Thyroid gland (tissue), 4 donors: ENCODE results near the gene TUBB1. TPM values are rescaled to one million over a fixed set of nuclear protein-coding genes. Genes with fewer than 3 reads are reported as not detected.

Experiments used
- DNase-seq, 2 donors: peaks; one replicate each; pipeline ENCODE4 v3.0.0-alpha.2; 2019
- H3K27ac ChIP-seq, 3 donors: fragments of 200-600 bp; sonication (generic); 1 replicate in 2 of 3; 2 replicates in 1 of 3; pipeline ENCODE4 v1.5.1; 2016 to 2019; ENCODE audit warnings: mild to moderate bottlenecking in 1 of 3, moderate library complexity in 1 of 3
- H3K27me3 ChIP-seq: fragments of 200-600 bp; sonication (generic); one replicate; pipeline ENCODE4 v1.5.1; 2019
- H3K36me3 ChIP-seq, 2 donors: fragments of 200-600 bp; sonication (generic); one replicate each; pipeline ENCODE4 v1.5.1; 2016 to 2019
- H3K4me1 ChIP-seq, 2 donors: fragments of 200-600 bp; sonication (generic); one replicate each; pipeline ENCODE4 v1.5.1; 2017 to 2019
- H3K4me3 ChIP-seq, 3 donors: fragments of 200-600 bp; sonication (generic); replicated peaks in 1 of 3; 1 replicate in 2 of 3; 2 replicates in 1 of 3; pipeline ENCODE4 v1.5.1; 2016; ENCODE audit warnings: mild to moderate bottlenecking in 1 of 3
- H3K9me3 ChIP-seq: fragments of 200-600 bp; sonication (generic); one replicate; pipeline ENCODE4 v1.5.1; 2017
- POLR2A ChIP-seq, 2 donors: fragments of 450-650 bp; IDR thresholded peaks; one replicate each; pipeline ENCODE4 v1.6.1; 2017; ENCODE audit warnings: antibody characterized with exemption in 2 of 2, mild to moderate bottlenecking in 2 of 2, moderate library complexity in 1 of 2
- WGBS, 2 donors: methylation state at CpG; one replicate each; pipeline ENCODE4 v1.1.5; 2017; 5-methylcytosine and 5-hydroxymethylcytosine counted together
- intact Hi-C: fragments of 100-400 bp; cut with DNase I; formaldehyde crosslinking; loops from one replicate; pipeline ENCODE4 v1.15.1; 2023
- total RNA-seq, 4 donors: library from RNA; depleted of rRNA; stranded (reverse); fragments of >200 nt; gene quantifications; one replicate each; pipeline ENCODE4 v1.2.3, GENCODE V29; 2016
- TF ChIP-seq, protein P1 (sequence below), 6 experiments: fragments of 200-600 bp in 3 of 6; fragments of 450-650 bp in 3 of 6; sonication (generic) in 3 of 6; IDR thresholded peaks; one replicate each; pipeline ENCODE4 v1.5.1; 2016 to 2019; ENCODE audit warnings: antibody characterized with exemption in 6 of 6, mild to moderate bottlenecking in 2 of 6, inconsistent platforms in 1 of 6, moderate library complexity in 1 of 6

Gene TUBB1
- total RNA-seq: under 1 TPM in 2 of 4 donors, not detected in 2; 0.11 to 0.46 TPM

DNA sequence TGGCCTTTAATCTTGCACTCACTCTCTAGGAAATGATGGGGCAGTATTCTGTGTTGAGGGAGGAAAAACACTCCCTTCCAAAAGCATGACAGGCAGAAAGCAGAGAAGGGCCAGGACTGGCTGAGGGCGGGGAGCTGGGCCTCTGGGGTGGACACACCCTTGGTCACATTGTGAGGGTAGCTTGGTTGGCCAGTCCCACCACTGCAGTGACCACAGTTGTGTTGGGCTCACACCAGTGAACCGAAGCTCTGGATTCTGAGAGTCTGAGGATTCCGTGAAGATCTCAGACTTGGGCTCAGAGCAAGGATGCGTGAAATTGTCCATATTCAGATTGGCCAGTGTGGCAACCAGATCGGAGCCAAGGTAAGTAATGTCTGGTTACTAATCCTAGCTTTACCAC, at the start of gene TUBB1:
Gene TUBB1, plus strand, starts transcription at position 213 of the 400 bp plus-strand sequence. Its CDS starts 94 bp downstream, at position 307.
- no peak within 1 kb of the TSS for H3K27ac ChIP-seq
- 93 to 98% methylated on average over 5 of the region's 5 CpGs for WGBS, 2 donors
- no peaks in the 10 kb centered on the region for H3K9me3 ChIP-seq
- DNase-seq: no peak
- TF ChIP-seq, protein P1, sequence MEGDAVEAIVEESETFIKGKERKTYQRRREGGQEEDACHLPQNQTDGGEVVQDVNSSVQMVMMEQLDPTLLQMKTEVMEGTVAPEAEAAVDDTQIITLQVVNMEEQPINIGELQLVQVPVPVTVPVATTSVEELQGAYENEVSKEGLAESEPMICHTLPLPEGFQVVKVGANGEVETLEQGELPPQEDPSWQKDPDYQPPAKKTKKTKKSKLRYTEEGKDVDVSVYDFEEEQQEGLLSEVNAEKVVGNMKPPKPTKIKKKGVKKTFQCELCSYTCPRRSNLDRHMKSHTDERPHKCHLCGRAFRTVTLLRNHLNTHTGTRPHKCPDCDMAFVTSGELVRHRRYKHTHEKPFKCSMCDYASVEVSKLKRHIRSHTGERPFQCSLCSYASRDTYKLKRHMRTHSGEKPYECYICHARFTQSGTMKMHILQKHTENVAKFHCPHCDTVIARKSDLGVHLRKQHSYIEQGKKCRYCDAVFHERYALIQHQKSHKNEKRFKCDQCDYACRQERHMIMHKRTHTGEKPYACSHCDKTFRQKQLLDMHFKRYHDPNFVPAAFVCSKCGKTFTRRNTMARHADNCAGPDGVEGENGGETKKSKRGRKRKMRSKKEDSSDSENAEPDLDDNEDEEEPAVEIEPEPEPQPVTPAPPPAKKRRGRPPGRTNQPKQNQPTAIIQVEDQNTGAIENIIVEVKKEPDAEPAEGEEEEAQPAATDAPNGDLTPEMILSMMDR (IDR thresholded peaks at IDR 0.05): no peak
- H3K4me3 ChIP-seq: no peak within 1 kb of the TSS
- H3K4me1 ChIP-seq: no peaks in the 10 kb centered on the region
- intact Hi-C loops: no loop called here
- H3K27me3 ChIP-seq: no peaks in the 10 kb centered on the region
- H3K36me3 ChIP-seq: peaks cover 14 to 22% of the 10 kb centered on the region in 2 donors

DNA sequence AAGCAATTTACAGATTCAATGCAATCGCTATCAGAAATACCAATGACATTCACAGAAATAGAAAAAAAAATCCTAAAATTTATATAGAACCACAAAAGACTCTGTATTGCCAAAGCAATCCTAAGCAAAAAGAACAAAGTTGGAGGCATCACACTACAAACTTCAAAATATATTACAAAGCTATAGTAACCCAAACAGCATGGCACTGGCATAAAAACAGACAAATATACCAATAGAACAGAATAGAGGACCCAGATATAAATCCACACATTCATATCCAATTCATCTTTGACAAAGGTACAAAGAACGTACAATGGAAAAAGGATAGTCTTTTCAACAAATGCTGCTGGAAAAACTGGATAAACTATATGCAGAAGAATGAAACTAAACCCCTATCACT, 49.8 kb upstream of the TUBB1 start:
- Histone ChIP-seq H3K36me3 (no peaks in the 10 kb centered on the region), H3K4me1 (peaks cover 0 to 6% of the 10 kb centered on the region in 2 donors), H3K27ac (no peak overlapping the region), H3K9me3 (no peaks in the 10 kb centered on the region), H3K27me3 (no peaks in the 10 kb centered on the region), H3K4me3 (no peak overlapping the region)
- TF ChIP-seq, protein P1 (IDR thresholded peaks at IDR 0.05): no peak
- no peak for TF ChIP-seq POLR2A (IDR thresholded peaks at IDR 0.05)
- 71 to 95% methylated on average over 2 of the region's 2 CpGs for WGBS, 2 donors
- DNase-seq: no peak
- intact Hi-C loops: no loop called here

DNA sequence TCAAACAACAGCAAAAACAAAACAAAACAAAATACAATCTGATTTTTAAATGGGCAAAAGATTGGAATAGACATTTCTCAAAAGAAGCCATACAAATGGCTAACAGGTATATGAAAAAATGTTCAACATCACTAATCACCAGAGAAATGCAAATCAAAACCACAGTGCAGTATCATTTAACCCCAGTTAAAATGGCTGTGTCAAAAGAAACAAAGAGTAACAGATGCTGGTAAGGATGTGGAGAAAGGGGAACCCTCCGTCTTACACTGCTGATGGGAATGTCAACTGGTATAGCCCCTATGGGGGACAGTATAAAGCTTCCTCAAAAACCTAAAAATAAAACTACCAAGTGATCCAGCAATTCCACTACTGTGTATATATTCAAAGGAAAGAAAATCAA, 49.1 kb upstream of the TUBB1 start:
- H3K4me1 ChIP-seq: peaks cover 0 to 3% of the 10 kb centered on the region in 2 donors

DNA sequence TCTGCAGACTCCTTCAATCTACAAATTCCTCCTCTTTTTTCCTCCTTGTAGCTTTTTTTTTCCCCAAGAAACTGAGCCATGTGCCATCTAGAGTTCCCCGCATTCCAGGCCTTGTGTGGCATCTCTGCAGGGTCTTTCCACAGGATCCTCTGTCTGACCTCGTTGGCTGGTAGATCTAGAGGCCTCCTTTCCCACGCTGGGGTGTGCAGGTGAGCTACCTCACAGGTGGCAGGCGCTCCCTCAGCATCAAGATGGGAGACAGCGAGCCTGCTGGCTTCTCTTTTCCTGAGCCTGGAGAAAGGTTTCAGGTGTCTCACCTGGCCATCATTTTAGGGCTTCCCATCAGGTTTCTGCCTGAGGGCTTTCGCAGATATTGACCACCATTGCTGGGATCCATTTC, 47.8 kb upstream of the TUBB1 start:
- H3K27me3 ChIP-seq: no peaks in the 10 kb centered on the region
- WGBS, 2 donors: 83 to 84% methylated on average over 5 to 6 of the region's 6 CpGs
- no peak for DNase-seq
- H3K9me3 ChIP-seq: no peaks in the 10 kb centered on the region
- H3K4me1 ChIP-seq: no peaks in the 10 kb centered on the region
- H3K36me3 ChIP-seq: no peaks in the 10 kb centered on the region
- no peak overlapping the region for H3K27ac ChIP-seq
- intact Hi-C loops: no loop called here
- TF ChIP-seq POLR2A (IDR thresholded peaks at IDR 0.05): no peak
- TF ChIP-seq, protein P1 (IDR thresholded peaks at IDR 0.05): no peak
- no peak overlapping the region for H3K4me3 ChIP-seq

More for the DNA sequence above, 49.1 kb upstream of the TUBB1 start:
- H3K27me3 ChIP-seq: no peaks in the 10 kb centered on the region
- H3K9me3 ChIP-seq: no peaks in the 10 kb centered on the region
- no peaks in the 10 kb centered on the region for H3K36me3 ChIP-seq
- H3K27ac ChIP-seq: no peak overlapping the region
- TF ChIP-seq, protein P1 (IDR thresholded peaks at IDR 0.05): no peak
- no peak for TF ChIP-seq POLR2A (IDR thresholded peaks at IDR 0.05)
- intact Hi-C loops: no loop called here
- H3K4me3 ChIP-seq: no peak overlapping the region
- WGBS, 2 donors: 91 to 92% methylated on average over 1 of the region's 1 CpG
- no peak for DNase-seq

DNA sequence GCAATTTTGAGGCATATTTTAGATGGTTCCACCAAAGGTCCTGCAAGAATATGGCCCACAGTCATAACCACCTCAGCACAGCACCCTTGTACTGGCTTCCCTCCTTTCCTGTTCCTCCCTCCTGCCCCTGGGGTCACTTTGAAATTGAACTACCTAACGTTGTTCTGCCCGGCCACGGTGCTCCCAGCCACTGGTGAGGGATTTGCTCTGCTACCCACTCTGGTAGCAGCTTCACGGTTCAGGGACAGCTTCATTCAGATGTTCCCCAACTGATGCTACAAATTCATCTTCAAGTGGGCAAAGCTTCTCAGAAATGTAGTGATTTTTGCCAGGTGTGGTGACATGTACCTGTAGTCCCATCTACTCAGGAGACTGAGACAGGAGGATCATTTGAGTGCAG, 46.0 kb upstream of the TUBB1 start:
- no peak for DNase-seq
- no peak overlapping the region for H3K27ac ChIP-seq
- H3K27me3 ChIP-seq: no peaks in the 10 kb centered on the region
- no peaks in the 10 kb centered on the region for H3K4me1 ChIP-seq
- no peak for TF ChIP-seq POLR2A (IDR thresholded peaks at IDR 0.05)
- TF ChIP-seq, protein P1 (IDR thresholded peaks at IDR 0.05): no peak
- no peaks in the 10 kb centered on the region for H3K9me3 ChIP-seq
- WGBS, 2 donors: 86 to 92% methylated on average over 4 of the region's 4 CpGs
- intact Hi-C loops: no loop called here
- no peak overlapping the region for H3K4me3 ChIP-seq
- no peaks in the 10 kb centered on the region for H3K36me3 ChIP-seq
